ENCODE data around the gene POTEH. TPM values are rescaled to one million over a fixed set of nuclear protein-coding genes. Genes with fewer than 3 reads are reported as not detected.
"Not testable (repeated sequence)": the region's sequence is repeated elsewhere in the genome, so short reads cannot be mapped to it uniquely, and the experiment has no call there.

POTEH gene
- total and polyA plus RNA-seq, 2 donors (not counting 1 experiment from before 2014, with no cell fraction given): 0.24 TPM; not detected in 1

GRCh38 chr22:15759443-15760097, 69.7 kb downstream of the POTEH start:
- H4K20me1 ChIP-seq (ENCODE audit: control insufficient read depth, insufficient read depth, low read length, poor library complexity, severe bottlenecking); H3K27ac ChIP-seq (ENCODE audit: low read length in 2 of 2); H3K4me2 ChIP-seq (replicated peaks; ENCODE audit: low read depth, low read length, poor library complexity, severe bottlenecking); H3K4me1 Mint-ChIP-seq; H3K9me3 ChIP-seq (ENCODE audit: control extremely low read depth in 1 of 3, control insufficient read depth in 2 of 3, insufficient read depth in 1 of 3, low read length in 2 of 3); ATAC-seq (ENCODE audit: low read depth); H3K9me3 Mint-ChIP-seq (ENCODE audit: insufficient read depth); CTCF ChIA-PET; H3K27me3 Mint-ChIP-seq; H3K79me2 ChIP-seq (ENCODE audit: control insufficient read depth, insufficient read depth, low read length); intact Hi-C loops (cut with micrococcal nuclease); POLR2A ChIA-PET; H2AFZ ChIP-seq (ENCODE audit: insufficient read depth, low read depth, low read length, poor library complexity, severe bottlenecking); H3K4me1 ChIP-seq (ENCODE audit: control insufficient read depth in 2 of 2, insufficient read depth in 2 of 2, low read length in 2 of 2); H3K27ac Mint-ChIP-seq; H3K27me3 ChIP-seq (replicated peaks in 1 of 4; ENCODE audit: control extremely low read depth in 1 of 4, control insufficient read depth in 3 of 4, insufficient read depth in 4 of 4, low read length in 3 of 4); H3K36me3 ChIP-seq (replicated peaks in 1 of 2; ENCODE audit: control extremely low read depth in 1 of 2, control insufficient read depth in 1 of 2, extremely low read depth in 1 of 2, insufficient read depth in 2 of 2, low read length in 1 of 2); H3K4me3 ChIP-seq (ENCODE audit: control extremely low read depth in 1 of 5, extremely low read depth in 1 of 5, insufficient read depth in 1 of 5, low read depth in 2 of 5, low read length in 4 of 5); H3K4me3 Mint-ChIP-seq; DNase-seq; H3K9ac ChIP-seq (ENCODE audit: low read length): not testable (repeated sequence)
- WGBS (ENCODE audit: insufficient coverage): 96% methylated on average over 7 of the region's 28 CpGs

DNA sequence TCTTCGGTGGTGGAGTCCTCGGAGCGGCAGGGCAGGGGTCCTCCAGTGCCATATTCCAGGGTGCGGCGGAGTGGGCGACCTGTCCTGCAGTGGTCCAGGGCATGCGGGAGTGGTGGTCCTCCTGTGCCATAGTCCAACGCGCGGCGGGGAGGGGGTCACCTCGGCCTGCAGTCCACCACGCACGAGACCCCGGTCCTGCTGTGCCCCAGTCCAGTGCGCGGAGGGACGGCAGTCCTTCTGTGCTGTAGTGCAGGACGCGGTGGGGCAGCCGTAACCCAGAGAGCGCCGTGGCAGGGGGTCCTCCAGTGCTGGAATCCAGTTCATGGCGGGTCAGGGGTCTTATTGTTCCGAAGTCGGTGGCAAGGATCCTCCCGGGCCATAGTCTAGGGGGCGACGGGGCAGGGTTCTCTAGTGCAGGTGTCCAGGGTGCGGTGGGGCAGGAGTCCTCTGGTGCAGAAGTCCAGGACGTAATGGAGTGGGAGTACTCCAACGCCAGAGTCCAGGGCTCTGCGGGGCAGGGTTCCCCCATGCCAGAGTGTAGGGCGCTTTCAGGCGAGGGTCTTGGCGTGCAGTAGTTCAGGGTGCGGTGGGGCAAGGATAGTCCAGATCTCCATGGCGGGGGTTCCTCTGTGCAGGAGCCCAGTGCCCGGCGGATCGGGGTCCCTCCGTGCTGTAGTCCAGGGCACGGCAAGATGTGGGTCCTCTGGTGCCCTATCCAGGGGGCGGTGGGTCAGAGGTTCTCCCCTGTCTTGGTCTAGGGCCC, 70.7 kb downstream of the POTEH start:
- H3K27me3 Mint-ChIP-seq; H3K4me3 ChIP-seq (ENCODE audit: control extremely low read depth in 1 of 5, extremely low read depth in 1 of 5, insufficient read depth in 1 of 5, low read depth in 2 of 5, low read length in 4 of 5); H3K9ac ChIP-seq (ENCODE audit: low read length); H3K4me2 ChIP-seq (replicated peaks; ENCODE audit: low read depth, low read length, poor library complexity, severe bottlenecking); CTCF ChIA-PET; H3K4me1 Mint-ChIP-seq; ATAC-seq (ENCODE audit: low read depth); H3K4me1 ChIP-seq (ENCODE audit: control insufficient read depth in 2 of 2, insufficient read depth in 2 of 2, low read length in 2 of 2); H3K9me3 ChIP-seq (ENCODE audit: control extremely low read depth in 1 of 3, control insufficient read depth in 2 of 3, insufficient read depth in 1 of 3, low read length in 2 of 3); intact Hi-C loops (cut with micrococcal nuclease); H3K27ac ChIP-seq (ENCODE audit: low read length in 2 of 2); H3K36me3 ChIP-seq (replicated peaks in 1 of 2; ENCODE audit: control extremely low read depth in 1 of 2, control insufficient read depth in 1 of 2, extremely low read depth in 1 of 2, insufficient read depth in 2 of 2, low read length in 1 of 2); POLR2A ChIA-PET; H3K27me3 ChIP-seq (replicated peaks in 1 of 4; ENCODE audit: control extremely low read depth in 1 of 4, control insufficient read depth in 3 of 4, insufficient read depth in 4 of 4, low read length in 3 of 4); H4K20me1 ChIP-seq (ENCODE audit: control insufficient read depth, insufficient read depth, low read length, poor library complexity, severe bottlenecking); H3K27ac Mint-ChIP-seq; DNase-seq; H3K9me3 Mint-ChIP-seq (ENCODE audit: insufficient read depth); H3K79me2 ChIP-seq (ENCODE audit: control insufficient read depth, insufficient read depth, low read length); H3K4me3 Mint-ChIP-seq; H2AFZ ChIP-seq (ENCODE audit: insufficient read depth, low read depth, low read length, poor library complexity, severe bottlenecking): not testable (repeated sequence)
- 90% methylated on average over 3 of the region's 44 CpGs for WGBS (ENCODE audit: insufficient coverage)

- H3K4me1 Mint-ChIP-seq; H3K9ac ChIP-seq (ENCODE audit: low read length); POLR2A ChIA-PET; H3K4me3 Mint-ChIP-seq; H3K4me3 ChIP-seq (ENCODE audit: control extremely low read depth in 1 of 5, extremely low read depth in 1 of 5, insufficient read depth in 1 of 5, low read depth in 2 of 5, low read length in 4 of 5); intact Hi-C loops (cut with micrococcal nuclease); H3K4me2 ChIP-seq (replicated peaks; ENCODE audit: low read depth, low read length, poor library complexity, severe bottlenecking); H3K4me1 ChIP-seq (ENCODE audit: control insufficient read depth in 2 of 2, insufficient read depth in 2 of 2, low read length in 2 of 2); H3K27ac ChIP-seq (ENCODE audit: low read length in 2 of 2); H3K27me3 ChIP-seq (replicated peaks in 1 of 4; ENCODE audit: control extremely low read depth in 1 of 4, control insufficient read depth in 3 of 4, insufficient read depth in 4 of 4, low read length in 3 of 4); H3K9me3 ChIP-seq (ENCODE audit: control extremely low read depth in 1 of 3, control insufficient read depth in 2 of 3, insufficient read depth in 1 of 3, low read length in 2 of 3); CTCF ChIA-PET; H3K9me3 Mint-ChIP-seq (ENCODE audit: insufficient read depth); DNase-seq; H3K27ac Mint-ChIP-seq; H3K27me3 Mint-ChIP-seq; H4K20me1 ChIP-seq (ENCODE audit: control insufficient read depth, insufficient read depth, low read length, poor library complexity, severe bottlenecking); H3K36me3 ChIP-seq (replicated peaks in 1 of 2; ENCODE audit: control extremely low read depth in 1 of 2, control insufficient read depth in 1 of 2, extremely low read depth in 1 of 2, insufficient read depth in 2 of 2, low read length in 1 of 2); H3K79me2 ChIP-seq (ENCODE audit: control insufficient read depth, insufficient read depth, low read length); H2AFZ ChIP-seq (ENCODE audit: insufficient read depth, low read depth, low read length, poor library complexity, severe bottlenecking); ATAC-seq (ENCODE audit: low read depth): not testable (repeated sequence)
- WGBS (ENCODE audit: insufficient coverage): 92% methylated on average over 11 of the region's 30 CpGs
Observed at GRCh38 chr22:15761151-15761777, 71.4 kb downstream of the POTEH start.

DNA sequence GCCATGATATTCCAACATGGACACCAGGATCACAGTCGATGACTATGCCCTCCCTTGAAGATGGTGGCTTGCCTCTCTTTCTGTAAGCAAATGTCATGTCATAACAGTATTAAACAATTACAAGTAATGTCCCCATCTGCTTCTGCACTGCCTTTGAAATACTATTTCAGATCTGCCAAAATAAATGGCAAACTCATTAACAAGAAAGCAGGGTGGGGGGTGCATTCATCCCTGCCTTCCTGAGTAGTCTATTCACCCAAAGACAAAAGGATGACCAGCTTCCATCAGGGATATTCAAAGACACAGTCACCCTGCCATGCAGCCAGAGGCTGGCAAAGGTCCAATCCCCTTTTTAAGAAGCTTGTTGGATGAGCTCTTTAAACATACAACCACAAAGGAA, 73.7 kb downstream of the POTEH start:
- H3K9ac ChIP-seq (ENCODE audit: low read length); ATAC-seq (ENCODE audit: low read depth); DNase-seq; H4K20me1 ChIP-seq (ENCODE audit: control insufficient read depth, insufficient read depth, low read length, poor library complexity, severe bottlenecking); H3K4me3 Mint-ChIP-seq; POLR2A ChIA-PET; H3K9me3 Mint-ChIP-seq (ENCODE audit: insufficient read depth); H2AFZ ChIP-seq (ENCODE audit: insufficient read depth, low read depth, low read length, poor library complexity, severe bottlenecking); H3K79me2 ChIP-seq (ENCODE audit: control insufficient read depth, insufficient read depth, low read length); H3K4me1 ChIP-seq (ENCODE audit: control insufficient read depth in 2 of 2, insufficient read depth in 2 of 2, low read length in 2 of 2); H3K27ac ChIP-seq (ENCODE audit: low read length in 2 of 2); H3K36me3 ChIP-seq (replicated peaks in 1 of 2; ENCODE audit: control extremely low read depth in 1 of 2, control insufficient read depth in 1 of 2, extremely low read depth in 1 of 2, insufficient read depth in 2 of 2, low read length in 1 of 2); H3K4me2 ChIP-seq (replicated peaks; ENCODE audit: low read depth, low read length, poor library complexity, severe bottlenecking); H3K27ac Mint-ChIP-seq; H3K4me1 Mint-ChIP-seq; H3K27me3 Mint-ChIP-seq; H3K4me3 ChIP-seq (ENCODE audit: control extremely low read depth in 1 of 5, extremely low read depth in 1 of 5, insufficient read depth in 1 of 5, low read depth in 2 of 5, low read length in 4 of 5); intact Hi-C loops (cut with micrococcal nuclease); H3K9me3 ChIP-seq (ENCODE audit: control extremely low read depth in 1 of 3, control insufficient read depth in 2 of 3, insufficient read depth in 1 of 3, low read length in 2 of 3); CTCF ChIA-PET; H3K27me3 ChIP-seq (replicated peaks in 1 of 4; ENCODE audit: control extremely low read depth in 1 of 4, control insufficient read depth in 3 of 4, insufficient read depth in 4 of 4, low read length in 3 of 4): not testable (repeated sequence)
- WGBS (ENCODE audit: insufficient coverage): no CpG with 5 or more reads among the region's 1 CpG

All from B cell (primary cell).